Neural cell (in vitro differentiated cells): ENCODE measurements around the gene ATP6V1B1. TPM values are rescaled to one million over a fixed set of nuclear protein-coding genes. Genes with fewer than 3 reads are reported as not detected.

Source experiments
- H2AFZ ChIP-seq: fragments of 200-600, 300-800 bp; sonication (generic), shearing (Covaris generic); 2 replicates; pipeline ENCODE4 v1.6.0; 2014; ENCODE audit warnings: low read depth, mild to moderate bottlenecking, antibody characterized with exemption, low read length, moderate library complexity
- H3F3A ChIP-seq: fragments of 200-600 bp; shearing (Covaris generic); 2 replicates; pipeline ENCODE4 v1.6.1; 2016; ENCODE audit warnings: mild to moderate bottlenecking, moderate library complexity, mixed read lengths, antibody characterized with exemption, low read length; ENCODE audit not compliant: insufficient read depth, poor library complexity, severe bottlenecking
- H3K27ac ChIP-seq: fragments of 200-600, 300-800 bp; sonication (generic), shearing (Covaris generic); 2 replicates; pipeline ENCODE4 v1.5.1; 2014; ENCODE audit warnings: mild to moderate bottlenecking, low read length, moderate library complexity
- H3K27me3 ChIP-seq: fragments of 300-800, 200-600 bp; sonication (generic), shearing (Covaris generic); 2 replicates; pipeline ENCODE4 v1.6.0; 2014; ENCODE audit warnings: mild to moderate bottlenecking, low read depth, low read length, moderate library complexity; ENCODE audit not compliant: insufficient read depth
- H3K36me3 ChIP-seq: fragments of 300-800, 200-600 bp; sonication (generic), shearing (Covaris generic); 2 replicates; pipeline ENCODE4 v1.5.1; 2014; ENCODE audit warnings: mild to moderate bottlenecking, antibody characterized with exemption, low read length, moderate library complexity; ENCODE audit not compliant: insufficient read depth
- H3K4me2 ChIP-seq: fragments of 300-800, 200-600 bp; sonication (generic), shearing (Covaris generic); 2 replicates; pipeline ENCODE4 v1.6.0; 2014; ENCODE audit warnings: mild to moderate bottlenecking, low read length
- H3K4me3 ChIP-seq: fragments of 300-800, 200-600 bp; sonication (generic), shearing (Covaris generic); 2 replicates; pipeline ENCODE4 v1.5.1; 2014; ENCODE audit warnings: mild to moderate bottlenecking, low read length, moderate library complexity
- H3K79me2 ChIP-seq: fragments of 200-600 bp; shearing (Covaris generic); replicated peaks from 2 replicates; pipeline ENCODE4 v1.6.0; 2014; ENCODE audit warnings: mild to moderate bottlenecking, low read length, moderate library complexity; ENCODE audit not compliant: insufficient read depth
- H3K9ac ChIP-seq: fragments of 300-800, 200-600 bp; sonication (generic), shearing (Covaris generic); 2 replicates; pipeline ENCODE4 v1.6.1; 2016; ENCODE audit warnings: mild to moderate bottlenecking, low read length, mixed read lengths
- H3K9me2 ChIP-seq: fragments of 200-600 bp; shearing (Covaris generic); 2 replicates; pipeline ENCODE4 v1.6.1; 2016; ENCODE audit warnings: mild to moderate bottlenecking, low read length, mixed read lengths; ENCODE audit not compliant: insufficient read depth
- H3K9me3 ChIP-seq: fragments of 200-600, 300-800 bp; sonication (generic), shearing (Covaris generic); 2 replicates; pipeline ENCODE4 v1.6.1; 2016; ENCODE audit warnings: mild to moderate bottlenecking, mixed run types, low read length, moderate library complexity, mixed read lengths
- H4K20me1 ChIP-seq: fragments of 200-600 bp; shearing (Covaris generic); 2 replicates; pipeline ENCODE4 v1.6.1; 2016; ENCODE audit warnings: mild to moderate bottlenecking, mixed run types; ENCODE audit not compliant: insufficient read depth
- CTCF ChIP-seq: fragments of 450-650 bp; IDR thresholded peaks from 2 replicates; pipeline ENCODE4 v1.5.1; 2014; ENCODE audit warnings: antibody characterized with exemption, mild to moderate bottlenecking, moderate library complexity; ENCODE audit not compliant: poor library complexity, severe bottlenecking
- EP300 ChIP-seq: fragments of 450-650 bp; conservative IDR thresholded peaks from 2 replicates; pipeline ENCODE4 v1.6.1; 2014; ENCODE audit warnings: antibody characterized with exemption, mild to moderate bottlenecking, moderate library complexity; ENCODE audit not compliant: poor library complexity, severe bottlenecking
- EZH2 ChIP-seq: fragments of 200-600, 300-800 bp; shearing (Covaris generic), sonication (generic); IDR thresholded peaks from 2 replicates; pipeline ENCODE4 v1.6.1; 2014; ENCODE audit warnings: antibody characterized with exemption, low read length, borderline replicate concordance, mild to moderate bottlenecking; ENCODE audit not compliant: insufficient read depth, poor library complexity, severe bottlenecking
- MXI1 ChIP-seq: fragments of 450-650 bp; conservative IDR thresholded peaks from 2 replicates; pipeline ENCODE4 v1.6.1; 2014; ENCODE audit warnings: antibody characterized with exemption, mild to moderate bottlenecking; ENCODE audit not compliant: poor library complexity, severe bottlenecking
- POLR2AphosphoS5 ChIP-seq: IDR thresholded peaks from 2 replicates; pipeline ENCODE4 v1.6.1; 2012
- RAD21 ChIP-seq: fragments of 450-650 bp; conservative IDR thresholded peaks from 2 replicates; pipeline ENCODE4 v1.6.1; 2014; ENCODE audit warnings: antibody characterized with exemption, mild to moderate bottlenecking, moderate library complexity
- REST ChIP-seq: IDR thresholded peaks from 2 replicates; pipeline ENCODE4 v1.6.1; 2012; ENCODE audit warnings: borderline replicate concordance
- SMC3 ChIP-seq: fragments of 450-650 bp; conservative IDR thresholded peaks from 2 replicates; pipeline ENCODE4 v1.6.1; 2014; ENCODE audit warnings: antibody characterized with exemption, mild to moderate bottlenecking, moderate library complexity; ENCODE audit not compliant: poor library complexity
- TAF1 ChIP-seq: IDR thresholded peaks from 2 replicates; pipeline ENCODE4 v1.6.1; 2012; ENCODE audit warnings: low read depth
- polyA plus RNA-seq: library from polyadenylated mRNA; depleted of rRNA; stranded (reverse); fragments of >200 nt; gene quantifications from 2 replicates; pipeline ENCODE4 v1.2.3, GENCODE V29; 2014

ATP6V1B1 gene
- polyA plus RNA-seq, 1 donor from 2014 or later, result 0.12 TPM

- no peaks in the 10 kb centered on the region for H3K9me3 ChIP-seq
- H2AFZ ChIP-seq, result no peak overlapping the region
- H3K4me2 ChIP-seq, result no peak overlapping the region
- no peaks in the 10 kb centered on the region for H3K79me2 ChIP-seq
- no peak overlapping the region for H3K27ac ChIP-seq
- peaks cover 8% of the 10 kb centered on the region for H3K36me3 ChIP-seq
- no peak overlapping the region for H3K9ac ChIP-seq
- no peaks in the 10 kb centered on the region for H3K27me3 ChIP-seq
- peak; percentile 63 for TF ChIP-seq CTCF
- no peak for TF ChIP-seq REST
- TF ChIP-seq TAF1, result no peak
- TF ChIP-seq POLR2AphosphoS5, result no peak
- peak; percentile 50 for TF ChIP-seq RAD21
- TF ChIP-seq EP300, result no peak
- TF ChIP-seq SMC3, result peak; percentile 48
- peak; percentile 55 for TF ChIP-seq MXI1
- no peak for TF ChIP-seq EZH2
- no peaks in the 10 kb centered on the region for H3F3A ChIP-seq
- no peaks in the 10 kb centered on the region for H3K9me2 ChIP-seq
- no peak overlapping the region for H3K4me3 ChIP-seq
- no peaks in the 10 kb centered on the region for H4K20me1 ChIP-seq
Observed at GRCh38 chr2:70984576-70985282, 49.0 kb downstream of the ATP6V1B1 start.

- Histone ChIP-seq H3F3A (no peaks in the 10 kb centered on the region), H3K27ac (no peak overlapping the region), H3K9me3 (no peaks in the 10 kb centered on the region), H3K9ac (no peak overlapping the region), H3K36me3 (peaks cover 8% of the 10 kb centered on the region), H3K4me3 (no peak overlapping the region), H2AFZ (no peak overlapping the region), H4K20me1 (no peaks in the 10 kb centered on the region), H3K79me2 (no peaks in the 10 kb centered on the region), H3K4me2 (no peak overlapping the region), H3K27me3 (no peaks in the 10 kb centered on the region), H3K9me2 (no peaks in the 10 kb centered on the region)
- no peak for TF ChIP-seq CTCF
- TF ChIP-seq TAF1, result no peak
- no peak for TF ChIP-seq POLR2AphosphoS5
- no peak for TF ChIP-seq EZH2
- no peak for TF ChIP-seq MXI1
- TF ChIP-seq EP300, result no peak
- TF ChIP-seq REST, result no peak
- no peak for TF ChIP-seq RAD21
Observed at GRCh38 chr2:70985283-70985688, 49.6 kb downstream of the ATP6V1B1 start.
